C1 segment of cervical spinal cord (tissue), 14 donors: ENCODE data around the gene NANS.
A peak's percentile ranks its signal among the peaks of the same experiment; 100 is the strongest.
"Not testable (repeated sequence)": the region's sequence is repeated elsewhere in the genome, so short reads cannot be mapped to it uniquely, and the experiment has no call there.

Experiments used
- DNase-seq, 14 donors: peaks; one replicate each; lab custom pipeline; 2025; lab: John Stamatoyannopoulos, UW

The NANS gene

DNA sequence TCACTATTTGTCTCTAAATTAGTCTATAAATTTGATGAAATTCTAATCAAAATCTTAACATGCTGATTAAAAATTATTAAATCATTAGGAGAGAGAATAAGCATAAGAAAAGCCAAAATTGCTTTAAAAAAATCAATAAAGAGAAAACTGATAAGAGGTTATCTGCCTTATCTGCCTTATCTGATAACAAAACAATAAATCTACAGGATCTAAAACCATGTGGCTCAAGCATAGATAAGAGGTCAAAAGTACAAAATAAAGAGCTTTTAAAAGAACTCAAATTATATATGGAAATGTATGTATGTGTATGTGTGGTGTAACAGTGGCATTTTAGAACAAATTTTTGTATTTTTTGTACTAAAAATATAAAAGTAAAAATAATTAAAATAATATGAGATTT, 43.9 kb downstream of the NANS start:
- DNase-seq, result no peak

DNA sequence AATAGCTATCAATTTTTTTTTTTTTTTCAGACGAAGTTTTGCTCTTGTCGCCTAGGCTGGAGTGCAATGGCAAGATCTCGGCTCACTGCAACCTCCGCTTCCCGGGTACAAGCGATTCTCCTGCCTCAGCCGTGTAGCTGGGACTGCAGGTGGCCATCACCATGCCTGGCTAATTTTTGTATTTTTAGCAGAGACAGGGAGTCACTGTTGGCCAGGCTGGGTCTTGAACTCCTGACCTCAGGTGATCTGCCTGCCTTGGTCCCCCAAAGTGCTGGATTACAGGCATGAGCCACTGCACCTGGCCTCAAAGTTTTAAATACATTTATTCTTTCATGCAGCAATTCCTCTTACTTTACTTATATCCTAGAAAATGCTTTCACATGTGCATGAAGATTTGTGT, 44.9 kb downstream of the NANS start:
- DNase-seq, result no peak

DNA sequence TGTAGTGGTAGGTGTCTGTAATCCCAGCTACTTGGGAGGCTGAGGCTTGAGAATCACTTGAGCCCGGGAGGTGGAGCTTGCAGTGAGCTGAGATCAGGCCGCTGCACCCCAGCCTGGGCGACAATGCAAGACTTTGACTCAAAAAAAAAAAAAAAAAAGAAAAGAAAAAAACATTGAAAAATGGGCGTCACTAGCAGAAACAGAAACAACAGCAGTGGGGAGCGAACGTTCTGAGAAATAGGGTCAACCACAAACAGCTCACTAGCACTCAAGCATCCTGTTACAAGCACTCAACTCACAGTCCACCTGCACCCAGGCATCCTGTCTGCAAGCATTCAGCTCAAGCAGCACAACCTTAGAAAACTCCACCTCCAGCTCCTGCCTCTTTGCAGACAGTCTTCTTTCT, 45.3 kb downstream of the NANS start:
- no peak for DNase-seq

DNA sequence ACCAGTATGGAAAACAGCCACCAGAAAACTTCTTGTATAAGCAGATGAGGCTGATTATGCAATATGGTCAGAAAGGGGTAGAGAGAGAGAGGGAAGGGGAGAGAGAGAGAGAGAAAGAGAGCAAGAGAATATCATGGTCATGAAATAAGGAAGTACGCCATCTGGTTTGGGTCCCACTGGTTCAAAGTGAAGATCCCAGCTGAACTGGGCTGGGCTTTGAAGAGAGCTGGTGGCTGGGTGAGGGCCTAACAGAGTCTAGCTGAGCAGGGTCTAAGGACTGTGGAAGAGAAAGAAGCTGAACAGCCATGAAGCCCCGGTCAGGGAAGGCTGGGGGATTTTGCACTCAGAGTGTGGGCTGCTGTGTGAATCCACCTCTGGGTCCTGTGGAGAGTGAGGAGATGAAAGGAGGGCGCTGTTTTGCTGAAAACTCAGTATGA, 47.9 kb downstream of the NANS start:
- DNase-seq, result no peak

DNA sequence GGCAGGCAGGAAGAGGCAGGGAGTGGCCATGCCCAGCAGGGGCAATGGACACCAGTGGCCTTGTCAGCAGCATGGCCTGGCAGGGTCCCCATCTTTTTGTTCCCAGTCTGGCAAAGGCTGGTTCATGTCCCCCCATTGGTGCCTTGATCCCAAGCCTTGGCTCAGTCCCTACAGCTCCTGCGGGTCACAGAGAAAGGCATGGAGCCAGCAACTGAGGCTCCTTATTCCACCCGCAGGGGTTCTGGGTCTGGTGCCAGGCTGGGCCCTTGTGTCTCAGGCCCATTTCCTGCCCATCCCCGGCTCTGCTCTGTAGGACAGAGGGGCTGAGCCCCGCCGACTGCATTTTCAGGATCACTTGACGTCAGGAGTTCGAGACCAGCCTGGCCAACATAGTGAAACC, 48.5 kb downstream of the NANS start:
- DNase-seq, result no peak

DNA sequence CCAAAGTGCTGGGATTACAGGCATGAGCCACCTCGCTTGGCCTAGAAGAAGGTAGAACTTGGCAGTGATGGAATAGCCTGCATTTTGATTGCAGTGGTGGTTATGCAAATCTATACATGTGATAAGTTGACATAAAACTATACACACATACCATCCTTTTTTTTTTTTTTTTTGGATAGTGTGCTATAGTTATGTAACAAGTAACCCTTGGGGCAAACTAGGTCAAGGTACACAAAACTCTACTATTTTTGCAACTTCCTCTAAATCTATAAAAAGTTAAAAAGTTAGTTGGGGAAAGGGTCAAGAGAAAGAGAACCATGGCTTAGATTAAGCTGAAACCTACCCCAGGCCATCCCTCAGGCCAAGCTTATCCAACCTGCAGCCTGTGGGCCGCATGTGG, 51.4 kb downstream of the NANS start:
- no peak for DNase-seq

DNA sequence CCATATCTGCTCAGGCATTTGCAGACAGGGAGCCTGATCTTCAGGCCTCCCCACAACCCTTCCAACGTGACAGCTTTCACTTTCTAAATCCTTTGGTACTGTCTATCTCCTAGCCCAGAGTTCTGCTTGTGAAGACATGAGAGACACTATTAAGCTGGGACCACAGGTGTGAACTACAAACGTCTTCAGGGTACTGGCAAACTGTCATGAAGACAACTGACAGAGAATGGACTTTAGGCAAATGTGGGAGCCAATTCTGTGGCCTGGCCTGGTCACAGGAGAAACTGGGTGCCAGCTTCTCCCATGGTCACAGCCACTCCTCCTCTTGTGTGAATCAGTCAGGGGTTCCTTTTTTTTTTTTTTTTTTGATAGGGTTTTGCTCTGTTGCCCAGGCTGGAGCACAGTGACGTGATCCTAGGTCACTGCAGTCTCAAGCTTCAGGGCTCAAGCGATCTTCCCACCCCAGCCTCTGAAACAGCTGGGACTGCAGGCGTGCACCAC, 52.0 kb downstream of the NANS start:
- peak in 1 of 14 donors; percentile 14 for DNase-seq

DNA sequence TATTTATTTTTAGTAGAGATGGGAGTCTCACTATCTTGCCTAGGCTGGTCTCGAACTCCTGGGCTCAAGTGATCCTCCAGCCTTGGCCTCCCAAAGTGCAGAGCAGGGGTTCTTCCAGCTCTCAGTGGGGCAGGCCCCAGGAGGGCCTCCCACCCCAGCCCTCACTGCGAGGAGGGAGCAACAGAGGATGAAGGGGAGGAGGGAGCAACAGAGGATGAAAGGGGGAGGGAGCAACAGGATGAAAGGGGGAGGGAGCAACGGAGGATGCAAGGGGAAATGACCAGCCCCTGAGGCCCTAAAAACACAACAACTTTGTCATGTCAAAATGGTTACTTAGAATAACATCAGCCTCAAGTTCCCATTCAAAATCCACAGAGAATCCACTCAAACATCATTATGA, 52.5 kb downstream of the NANS start:
- no peak for DNase-seq

DNA sequence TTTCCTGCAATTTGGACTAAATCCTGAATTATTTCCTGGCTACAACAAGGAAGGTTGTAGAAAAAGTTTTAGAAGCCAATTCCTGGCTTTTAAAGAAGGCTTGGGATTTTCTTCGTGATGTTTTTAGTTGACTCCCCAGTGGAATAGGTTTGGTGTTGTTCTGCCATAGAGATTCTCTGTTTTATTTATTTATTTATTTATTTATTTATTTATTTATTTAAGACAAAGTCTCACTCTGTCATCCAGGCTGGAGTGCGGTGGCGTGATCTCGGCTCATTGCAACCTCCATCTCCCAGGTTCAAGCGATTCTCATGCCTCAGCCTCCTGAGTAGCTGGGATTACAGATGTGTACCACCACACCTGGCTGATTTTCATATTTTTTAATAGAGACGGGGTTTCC, 60.6 kb downstream of the NANS start:
- DNase-seq, result not testable (repeated sequence)

DNA sequence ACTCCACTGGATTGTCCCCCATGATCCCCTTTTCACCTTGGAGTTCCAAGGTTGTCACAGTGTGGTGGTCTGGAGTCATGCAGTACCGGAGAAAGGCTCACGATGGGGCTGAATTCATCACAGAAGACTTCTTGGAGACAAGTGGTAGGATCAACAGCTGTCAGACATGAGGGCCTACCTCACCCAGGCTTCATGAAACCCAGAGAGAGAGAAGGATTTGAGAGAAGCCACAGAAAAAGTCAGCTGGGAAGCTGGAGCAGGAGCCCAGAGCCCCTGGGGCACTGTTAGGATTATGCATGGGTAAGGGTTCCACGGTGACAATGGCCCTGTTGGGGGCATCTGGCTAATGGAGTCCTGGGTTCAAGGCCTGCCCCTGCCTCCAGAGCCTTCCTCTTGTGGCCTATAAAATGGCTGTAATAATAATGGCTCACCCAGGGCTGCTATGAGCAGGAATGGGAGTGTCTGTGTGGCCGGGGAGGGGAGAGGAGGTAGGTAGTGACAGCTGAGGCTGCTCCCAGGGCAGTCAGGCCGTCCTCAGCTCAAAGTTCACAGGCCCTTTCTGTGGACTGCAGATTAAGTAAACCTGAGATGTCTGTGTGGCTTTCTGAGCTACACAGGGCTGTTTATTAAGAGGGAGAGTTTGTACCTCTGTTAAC, 61.6 kb downstream of the NANS start:
- no peak for DNase-seq

DNA sequence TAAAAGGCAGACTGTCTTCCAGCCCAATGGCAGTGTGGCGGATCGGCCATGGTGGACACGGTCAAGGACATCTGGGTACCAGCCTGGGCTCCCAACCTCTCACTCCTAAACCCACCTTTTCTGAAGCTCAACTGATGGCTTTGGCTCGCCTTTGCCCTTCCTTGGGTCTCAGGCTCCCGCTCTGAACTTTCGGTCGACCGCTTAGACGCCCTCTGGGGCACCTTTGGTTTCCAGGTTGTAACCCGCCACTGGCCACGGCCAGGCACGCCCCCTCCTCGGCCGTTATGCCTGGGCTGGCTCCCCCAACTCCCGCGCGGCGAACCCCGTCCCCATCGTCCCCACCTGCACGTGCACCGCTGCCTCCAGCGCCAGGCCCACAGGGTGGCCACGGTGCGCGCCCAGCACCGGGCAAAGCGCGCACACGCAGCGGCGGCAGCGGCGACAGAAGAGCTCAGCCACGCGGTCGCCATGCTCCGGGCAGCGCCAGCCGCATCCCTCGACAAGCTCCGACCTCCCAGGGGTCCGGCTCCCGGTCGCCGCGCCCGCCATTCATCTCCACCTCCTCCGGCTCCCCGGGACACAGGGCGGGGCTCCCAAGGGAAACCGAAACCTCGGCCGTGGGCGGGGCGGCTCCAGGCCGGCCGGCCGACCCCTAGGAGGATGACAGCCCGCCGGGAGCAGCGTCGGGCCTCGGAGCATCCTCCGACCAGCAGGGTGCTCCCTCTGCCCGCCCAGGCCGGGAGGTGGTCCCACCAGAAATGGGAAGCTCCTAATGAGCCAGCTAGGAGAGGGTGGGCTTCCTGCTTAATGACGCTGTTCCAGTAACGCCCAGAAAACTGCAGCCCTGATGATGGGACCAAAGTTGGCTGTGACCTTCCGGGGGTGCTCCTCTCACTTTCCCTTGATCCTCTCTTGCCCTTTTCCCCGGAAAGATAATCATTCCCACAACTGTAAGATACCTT, 62.4 kb downstream of the NANS start, which contains the start of gene TRIM14:
TSS of gene TRIM14 (minus strand) at position 583 of the 962 bp plus-strand sequence. CDS start at position 549, 34 bp downstream.
- DNase-seq, result peak in 5 of 14 donors; percentile 31 to 54 (median 37)

DNA sequence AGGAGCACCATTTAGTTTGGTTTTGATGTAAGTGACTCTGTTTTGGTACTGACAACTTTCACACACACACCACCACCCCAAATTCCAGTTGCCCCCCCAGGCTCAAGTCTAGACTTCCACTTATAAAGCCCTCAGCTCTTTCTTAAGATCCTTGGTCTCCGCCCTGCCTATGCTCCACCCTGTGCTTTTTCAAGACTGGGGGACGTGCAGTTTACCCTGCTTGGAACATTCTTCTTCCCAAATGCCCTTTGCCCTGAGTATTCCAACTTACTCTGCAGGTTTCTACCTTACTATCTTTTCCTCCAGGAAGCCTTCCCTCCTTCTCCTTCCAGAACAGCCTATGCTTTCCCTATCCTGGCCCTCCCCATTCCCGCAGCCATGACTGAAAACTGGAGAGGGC, 63.9 kb downstream of the NANS start:
- no peak for DNase-seq

DNA sequence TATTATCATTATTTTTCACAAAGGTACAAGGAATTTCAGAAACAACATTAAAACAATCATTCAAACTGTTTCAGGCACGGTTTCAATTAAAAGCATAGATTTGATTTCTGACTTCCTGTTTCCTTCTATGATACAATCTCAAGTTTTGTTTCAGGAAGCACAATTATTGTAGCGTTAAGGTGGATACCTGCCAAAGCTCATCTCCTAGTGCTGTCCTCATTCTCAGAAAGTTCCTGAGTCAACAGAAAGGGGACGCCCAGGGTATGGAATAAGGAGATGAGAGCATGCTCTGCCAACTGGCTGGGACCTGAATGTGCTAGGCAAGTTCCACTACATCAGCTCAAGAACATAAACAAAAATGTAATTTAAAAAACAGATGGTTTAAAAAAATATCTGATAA, 64.5 kb downstream of the NANS start:
- DNase-seq, result no peak

DNA sequence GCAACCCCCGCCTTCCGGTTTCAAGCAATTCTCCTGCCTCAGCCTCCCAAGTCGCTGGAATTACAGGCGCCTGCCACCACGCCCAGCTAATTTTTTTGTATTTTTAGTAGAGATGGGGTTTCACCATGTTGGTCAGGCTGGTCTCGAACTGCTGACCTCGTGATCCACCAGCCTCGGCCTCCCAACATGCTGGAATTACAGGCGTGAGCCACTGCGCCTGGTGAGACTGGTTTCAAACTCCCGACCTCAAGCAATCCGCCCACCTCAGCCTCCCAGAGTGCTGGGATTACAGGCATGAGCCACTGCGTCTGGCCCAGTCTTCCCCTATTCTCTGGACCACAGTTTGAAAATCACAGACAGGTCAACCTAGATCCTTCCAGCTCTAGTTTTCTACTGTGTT, 67.6 kb downstream of the NANS start:
- not testable (repeated sequence) for DNase-seq

DNA sequence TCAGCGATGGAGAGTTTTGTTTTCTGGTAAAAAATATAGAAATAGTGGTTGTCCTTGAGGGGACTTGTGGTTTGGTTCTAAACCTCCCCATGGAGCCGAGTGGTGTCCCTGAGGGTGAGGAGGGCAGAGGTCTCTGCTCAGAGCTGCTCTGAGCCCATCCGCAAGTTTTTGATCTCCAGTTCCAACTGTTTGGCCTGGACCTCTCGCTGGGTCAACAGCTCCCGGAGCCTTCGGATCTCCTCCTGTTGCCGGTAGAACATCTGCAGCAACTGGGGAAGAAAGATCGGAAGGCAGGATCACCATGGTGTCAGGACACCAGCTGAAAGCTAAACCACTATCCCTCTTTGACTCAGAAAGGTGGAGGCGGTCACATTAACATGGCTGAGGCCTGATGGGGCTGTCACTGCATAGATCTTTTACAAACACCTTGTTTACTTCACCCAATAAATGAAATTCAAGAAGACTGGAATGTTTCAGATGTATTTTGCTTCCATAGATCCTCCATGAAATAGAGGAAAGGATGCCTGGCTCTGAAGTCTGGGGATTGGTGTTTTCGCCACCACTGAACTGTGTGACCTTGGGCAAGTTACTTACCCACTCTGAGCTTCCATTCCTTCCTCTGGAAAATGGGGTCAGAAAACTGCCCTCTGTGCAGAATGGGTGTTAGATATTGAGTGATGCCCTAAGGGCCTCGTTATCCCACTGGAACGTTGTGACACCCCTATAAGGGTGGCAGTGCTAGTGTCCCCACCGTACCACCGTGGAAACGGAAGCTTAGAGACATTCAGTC, 68.3 kb downstream of the NANS start:
- DNase-seq, result no peak

DNA sequence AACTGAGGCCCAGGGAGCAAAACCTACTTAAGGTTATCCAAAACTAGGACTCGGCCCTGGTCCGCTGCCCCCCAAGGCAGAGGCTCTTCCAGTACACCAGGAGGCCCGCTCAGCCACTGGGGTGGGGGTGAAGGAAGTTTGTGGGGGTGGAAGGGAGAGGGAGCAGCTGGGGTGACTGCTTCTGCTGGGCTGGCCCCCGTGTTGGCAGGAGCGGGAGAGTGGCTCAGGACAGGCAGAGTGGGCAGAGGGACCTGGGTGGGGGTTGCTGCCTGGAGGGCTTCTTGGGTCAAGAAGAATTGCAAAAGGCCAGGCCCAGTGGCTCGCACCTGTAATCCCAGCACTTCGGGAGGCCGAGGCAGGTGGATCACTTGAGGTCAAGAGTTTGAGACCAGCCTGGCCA, 70.7 kb downstream of the NANS start:
- DNase-seq, result no peak

DNA sequence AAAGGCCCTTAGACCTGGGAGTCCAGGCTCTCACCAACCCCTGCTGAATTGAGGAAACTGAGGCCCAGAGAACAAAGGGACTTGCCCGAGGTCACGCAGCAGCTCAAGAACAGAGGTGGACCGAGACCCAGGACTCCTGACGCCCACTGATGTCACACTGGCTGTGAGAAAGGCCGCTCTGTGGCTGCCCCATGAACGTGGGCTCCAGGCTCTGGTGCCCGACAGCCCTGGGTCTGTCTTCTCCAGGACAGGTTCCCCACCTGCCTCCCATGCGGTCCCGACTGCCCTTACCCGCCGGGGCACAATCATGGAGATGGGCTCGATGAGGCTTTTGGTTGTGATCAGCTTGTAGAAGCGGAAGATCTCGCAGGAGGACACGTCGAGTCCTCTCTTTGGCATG, 71.8 kb downstream of the NANS start:
- DNase-seq, result no peak

DNA sequence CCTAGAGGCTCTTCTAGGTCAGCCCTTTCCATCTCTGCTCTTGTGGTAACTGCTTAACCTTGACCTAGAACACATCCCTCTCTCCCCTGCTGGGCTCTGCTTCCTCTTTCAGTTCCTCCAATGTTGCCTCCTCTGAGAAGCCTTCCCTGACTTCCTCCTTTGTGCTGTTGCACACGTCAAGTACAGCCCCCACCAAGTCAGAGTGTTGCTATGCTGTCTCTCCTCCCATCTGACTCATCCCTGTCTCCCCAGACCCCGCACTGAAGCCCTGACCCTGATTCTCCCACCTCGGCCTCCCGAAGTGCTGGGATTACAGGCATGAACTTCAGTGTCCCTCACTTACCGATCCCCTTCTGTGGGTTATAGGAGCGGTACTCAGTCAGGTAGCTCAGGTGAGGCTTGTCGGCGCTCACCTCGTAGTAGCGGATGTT, 72.9 kb downstream of the NANS start:
- DNase-seq, result peak in 2 of 14 donors; percentile 11 to 18

DNA sequence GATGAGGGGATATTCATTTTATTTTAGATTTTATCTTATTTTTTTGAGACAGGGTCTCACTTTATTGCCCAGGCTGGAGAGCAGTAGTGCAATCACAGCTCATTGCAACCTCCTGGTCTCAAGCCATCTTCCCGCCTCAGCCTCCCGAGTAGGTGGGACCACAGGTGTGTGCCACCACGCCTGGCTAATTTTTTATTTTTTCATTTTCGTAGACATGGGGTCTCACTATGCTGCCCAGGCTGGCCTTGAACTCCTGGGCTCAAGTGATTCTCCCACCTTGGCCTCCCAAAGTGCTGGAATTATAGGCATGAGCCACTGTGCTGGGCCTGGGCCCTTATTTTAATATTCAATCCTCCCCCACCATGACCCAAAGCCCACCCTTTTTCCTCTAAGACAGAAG, 73.5 kb downstream of the NANS start:
- DNase-seq, result not testable (repeated sequence)

DNA sequence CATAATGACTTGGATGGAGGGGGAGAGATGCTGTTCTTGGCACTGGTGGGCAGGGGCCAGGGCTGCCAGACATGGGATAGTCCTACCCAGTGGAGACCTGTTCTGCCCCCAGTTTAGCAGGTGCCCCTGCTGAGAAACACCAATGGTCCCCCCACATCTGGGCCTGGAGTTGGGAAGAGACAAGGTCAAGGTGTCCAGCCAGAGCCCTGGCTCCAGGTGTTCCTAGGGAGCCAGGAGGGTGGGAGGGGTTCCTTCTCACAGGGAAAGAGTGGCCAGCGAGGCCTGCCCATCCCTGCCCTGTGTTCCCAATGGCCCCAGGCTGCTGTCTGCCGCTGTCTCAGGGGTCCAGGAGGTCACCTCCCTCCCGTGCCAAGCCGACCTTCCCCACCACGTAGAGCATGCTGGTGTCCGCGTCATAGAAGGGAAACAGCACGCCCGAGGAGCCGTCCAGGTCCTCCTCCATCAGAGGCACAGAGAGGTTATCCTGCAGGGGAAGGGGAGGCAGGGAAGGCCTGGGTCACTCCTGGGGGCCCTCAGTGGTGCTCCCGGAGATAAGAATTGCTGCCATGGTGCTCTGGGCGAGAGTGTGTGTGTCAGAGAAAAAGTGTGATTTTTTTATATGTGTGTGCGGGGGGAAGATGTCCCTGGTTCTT, 74.2 kb downstream of the NANS start:
- no peak for DNase-seq

DNA sequence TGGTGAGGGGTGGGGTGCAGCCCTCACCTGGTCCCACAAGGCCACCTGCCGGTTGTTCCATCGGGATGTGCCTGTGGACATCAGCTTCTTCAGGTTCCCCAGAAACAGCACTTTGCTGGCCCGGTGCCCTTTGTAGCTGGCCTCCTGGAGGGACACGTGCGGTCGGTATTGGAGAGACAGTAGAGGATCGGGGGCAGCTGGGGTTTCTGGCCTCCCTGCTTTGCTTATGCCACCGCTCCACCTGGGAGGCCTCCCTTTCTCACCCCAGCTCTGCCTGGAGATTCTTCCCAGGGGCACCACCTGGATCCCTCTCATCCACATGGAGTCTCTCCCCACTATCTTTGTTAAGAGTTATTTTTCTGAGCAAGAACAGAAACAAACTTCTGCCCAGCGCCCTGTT, 75.6 kb downstream of the NANS start:
- no peak for DNase-seq
